ENCODE measurements around the gene IDI1.

Gene IDI1

GRCh38 chr10:1024103-1024502 is 24.8 kb downstream of the IDI1 start:
- H3K4me1 ChIP-seq (ENCODE audit: insufficient read depth, poor library complexity, severe bottlenecking): no peaks in the 10 kb centered on the region
- TF ChIP-seq, protein P1, sequence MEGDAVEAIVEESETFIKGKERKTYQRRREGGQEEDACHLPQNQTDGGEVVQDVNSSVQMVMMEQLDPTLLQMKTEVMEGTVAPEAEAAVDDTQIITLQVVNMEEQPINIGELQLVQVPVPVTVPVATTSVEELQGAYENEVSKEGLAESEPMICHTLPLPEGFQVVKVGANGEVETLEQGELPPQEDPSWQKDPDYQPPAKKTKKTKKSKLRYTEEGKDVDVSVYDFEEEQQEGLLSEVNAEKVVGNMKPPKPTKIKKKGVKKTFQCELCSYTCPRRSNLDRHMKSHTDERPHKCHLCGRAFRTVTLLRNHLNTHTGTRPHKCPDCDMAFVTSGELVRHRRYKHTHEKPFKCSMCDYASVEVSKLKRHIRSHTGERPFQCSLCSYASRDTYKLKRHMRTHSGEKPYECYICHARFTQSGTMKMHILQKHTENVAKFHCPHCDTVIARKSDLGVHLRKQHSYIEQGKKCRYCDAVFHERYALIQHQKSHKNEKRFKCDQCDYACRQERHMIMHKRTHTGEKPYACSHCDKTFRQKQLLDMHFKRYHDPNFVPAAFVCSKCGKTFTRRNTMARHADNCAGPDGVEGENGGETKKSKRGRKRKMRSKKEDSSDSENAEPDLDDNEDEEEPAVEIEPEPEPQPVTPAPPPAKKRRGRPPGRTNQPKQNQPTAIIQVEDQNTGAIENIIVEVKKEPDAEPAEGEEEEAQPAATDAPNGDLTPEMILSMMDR (IDR thresholded peaks at IDR 0.05; ENCODE audit: poor library complexity, severe bottlenecking): no peak
- H3K4me3 ChIP-seq (ENCODE audit: severe bottlenecking): no peak overlapping the region
- H3K27ac ChIP-seq (ENCODE audit: poor library complexity, severe bottlenecking): no peak overlapping the region
- peaks cover 2% of the 10 kb centered on the region; the same call in 1 of the 2 replicates for H3K36me3 ChIP-seq (ENCODE audit: low read depth)
- DNase-seq (ENCODE audit: low spot score): no peak
- H3K27me3 ChIP-seq (ENCODE audit: insufficient read depth, poor library complexity, severe bottlenecking): no peaks in the 10 kb centered on the region
- no peaks in the 10 kb centered on the region for H3K9me3 ChIP-seq (ENCODE audit: severe bottlenecking)
- ATAC-seq (ENCODE audit: low read depth): no peak

DNA sequence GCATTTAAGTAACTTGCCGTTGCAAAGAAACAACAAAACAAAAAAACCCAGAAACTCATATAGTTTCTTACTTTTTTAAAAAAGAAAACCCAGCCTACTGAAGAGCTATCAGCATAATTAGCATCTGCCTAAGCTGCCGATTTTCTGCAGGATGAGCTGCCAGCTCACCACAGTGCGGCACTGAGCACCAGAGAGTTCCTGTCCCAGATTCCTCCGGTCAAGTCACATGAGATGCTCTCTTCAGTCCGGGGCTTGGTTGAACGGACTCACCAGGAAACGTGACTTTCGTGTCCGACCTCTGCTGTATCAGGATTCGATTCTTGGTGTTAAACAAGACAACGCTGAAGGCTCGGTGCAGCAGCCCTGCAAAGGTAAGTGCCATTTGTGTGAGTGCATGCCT is 26.5 kb downstream of the IDI1 start:
- Histone ChIP-seq H3K36me3 (ENCODE audit: low read depth) (peaks cover 13% of the 10 kb centered on the region), H3K4me3 (ENCODE audit: severe bottlenecking) (no peak overlapping the region), H3K9me3 (ENCODE audit: severe bottlenecking) (no peaks in the 10 kb centered on the region), H3K27ac (ENCODE audit: poor library complexity, severe bottlenecking) (no peak overlapping the region), H3K4me1 (ENCODE audit: insufficient read depth, poor library complexity, severe bottlenecking) (no peaks in the 10 kb centered on the region), H3K27me3 (ENCODE audit: insufficient read depth, poor library complexity, severe bottlenecking) (no peaks in the 10 kb centered on the region)
- TF ChIP-seq, protein P1 (IDR thresholded peaks at IDR 0.05; ENCODE audit: poor library complexity, severe bottlenecking): no peak
- no peak for DNase-seq (ENCODE audit: low spot score)
- no peak for ATAC-seq (ENCODE audit: low read depth)

DNA sequence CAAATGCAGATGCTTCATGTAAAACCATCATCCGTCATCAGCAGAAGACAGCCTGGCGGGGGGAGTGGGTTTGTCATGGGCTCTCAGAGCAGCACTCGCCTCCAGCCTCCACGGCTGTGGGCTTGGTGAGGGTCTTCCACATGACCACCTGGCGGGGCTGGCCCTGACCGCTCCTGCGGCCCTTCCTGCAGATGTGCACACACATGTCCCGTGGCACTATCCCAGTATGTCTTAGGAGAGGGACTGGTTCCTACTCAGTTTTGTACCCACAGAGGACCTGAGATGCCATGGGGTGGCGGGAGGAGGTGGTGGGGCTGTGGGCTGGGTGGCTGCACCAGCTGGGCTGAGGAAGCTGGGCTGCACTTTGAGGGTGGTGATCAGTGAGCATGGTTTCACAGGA is 28.0 kb downstream of the IDI1 start:
- TF ChIP-seq, protein P1 (IDR thresholded peaks at IDR 0.05; ENCODE audit: poor library complexity, severe bottlenecking): no peak
- no peaks in the 10 kb centered on the region for H3K4me1 ChIP-seq (ENCODE audit: insufficient read depth, poor library complexity, severe bottlenecking)
- DNase-seq (ENCODE audit: low spot score): no peak
- H3K27me3 ChIP-seq (ENCODE audit: insufficient read depth, poor library complexity, severe bottlenecking): no peaks in the 10 kb centered on the region
- H3K27ac ChIP-seq (ENCODE audit: poor library complexity, severe bottlenecking): no peak overlapping the region
- ATAC-seq (ENCODE audit: low read depth): peak; percentile 19; the same call in 1 of the 3 replicates
- peaks cover 26% of the 10 kb centered on the region for H3K36me3 ChIP-seq (ENCODE audit: low read depth)
- no peaks in the 10 kb centered on the region for H3K9me3 ChIP-seq (ENCODE audit: severe bottlenecking)
- H3K4me3 ChIP-seq (ENCODE audit: severe bottlenecking): no peak overlapping the region

DNA sequence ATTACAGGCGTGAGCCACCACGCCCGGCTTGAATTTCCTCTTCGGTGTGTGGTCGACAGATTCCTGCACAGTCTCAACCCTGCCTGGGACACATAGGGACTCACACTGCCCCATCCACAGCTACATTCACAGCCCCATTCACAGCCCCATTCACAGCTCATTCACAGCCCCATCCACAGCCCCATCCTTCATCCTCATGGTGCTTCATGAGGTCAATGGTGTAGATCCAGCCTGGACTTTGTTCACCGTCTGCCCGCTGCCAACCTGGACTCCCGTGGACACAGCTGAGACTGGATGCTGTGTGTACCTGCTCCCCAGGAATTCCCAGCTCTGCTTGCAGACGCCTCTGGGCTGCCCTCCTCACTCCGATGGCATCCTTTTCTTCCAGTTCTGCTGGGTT is 28.5 kb downstream of the IDI1 start:
- ATAC-seq (ENCODE audit: low read depth) (peak; percentile 37; the same call in 2 of the 3 replicates), DNase-seq (ENCODE audit: low spot score) (no peak)
- Histone ChIP-seq H3K9me3 (ENCODE audit: severe bottlenecking) (no peaks in the 10 kb centered on the region), H3K4me3 (ENCODE audit: severe bottlenecking) (no peak overlapping the region), H3K27ac (ENCODE audit: poor library complexity, severe bottlenecking) (no peak overlapping the region), H3K27me3 (ENCODE audit: insufficient read depth, poor library complexity, severe bottlenecking) (no peaks in the 10 kb centered on the region), H3K4me1 (ENCODE audit: insufficient read depth, poor library complexity, severe bottlenecking) (no peaks in the 10 kb centered on the region), H3K36me3 (ENCODE audit: low read depth) (peaks cover 26% of the 10 kb centered on the region)
- TF ChIP-seq, protein P1 (IDR thresholded peaks at IDR 0.05; ENCODE audit: poor library complexity, severe bottlenecking): no peak

DNA sequence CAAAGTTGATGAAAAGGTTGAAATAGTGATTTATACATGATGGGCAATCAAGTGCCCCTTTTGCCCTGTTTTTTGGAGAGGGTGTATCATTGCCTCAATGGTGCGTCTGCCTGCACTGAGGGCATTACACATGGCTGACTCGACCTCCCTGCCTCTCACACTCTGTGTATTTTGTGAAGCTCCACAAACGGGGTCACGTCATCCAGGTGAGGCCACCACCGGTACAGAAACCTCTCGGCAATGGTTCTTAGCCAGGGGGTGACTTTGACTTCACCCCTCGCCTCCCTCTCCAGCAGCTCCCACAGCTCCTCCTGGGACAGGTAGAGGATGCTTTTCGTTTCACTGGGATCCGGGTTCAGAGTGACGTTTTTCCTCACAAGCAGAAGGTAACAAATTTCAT is 29.6 kb downstream of the IDI1 start:
- TF ChIP-seq, protein P1 (IDR thresholded peaks at IDR 0.05; ENCODE audit: poor library complexity, severe bottlenecking): no peak
- ATAC-seq (ENCODE audit: low read depth): no peak
- peaks cover 32% of the 10 kb centered on the region for H3K36me3 ChIP-seq (ENCODE audit: low read depth)

More for the DNA sequence above, 29.6 kb downstream of the IDI1 start:
- Histone ChIP-seq H3K9me3 (ENCODE audit: severe bottlenecking) (no peaks in the 10 kb centered on the region), H3K27ac (ENCODE audit: poor library complexity, severe bottlenecking) (no peak overlapping the region), H3K4me3 (ENCODE audit: severe bottlenecking) (no peak overlapping the region), H3K27me3 (ENCODE audit: insufficient read depth, poor library complexity, severe bottlenecking) (no peaks in the 10 kb centered on the region), H3K4me1 (ENCODE audit: insufficient read depth, poor library complexity, severe bottlenecking) (no peaks in the 10 kb centered on the region)
- DNase-seq (ENCODE audit: low spot score): no peak

Measured in RWPE2 (cell line).